GM10248 (cell line): ENCODE results near the gene PLXNA2.

ENCODE experiments used
- CTCF ChIA-PET: fragments of 300-600 bp; sonication (Branson Sonifier 250); formaldehyde crosslinking; extraction: SDS; loops from one replicate; lab custom pipeline; 2021; ENCODE audit warnings: antibody characterized with exemption; lab: Yijun Ruan, JAX
- POLR2A ChIA-PET: fragments of 350-650 bp; sonication (Branson Sonifier 250); formaldehyde crosslinking; extraction: SDS; loops from one replicate; lab custom pipeline; 2020; ENCODE audit warnings: antibody characterized with exemption; lab: Yijun Ruan, JAX
- DNase-seq: peaks from one replicate; pipeline ENCODE4 v3.0.0; 2012; ENCODE audit errors: extremely low spot score
- TF ChIP-seq, protein P1 (sequence below): IDR thresholded peaks from 2 replicates; pipeline ENCODE4 v1.5.1; 2012; ENCODE audit warnings: mild to moderate bottlenecking, low read depth; ENCODE audit errors: extremely low read depth, missing control alignments, control extremely low read depth

PLXNA2 gene

DNA sequence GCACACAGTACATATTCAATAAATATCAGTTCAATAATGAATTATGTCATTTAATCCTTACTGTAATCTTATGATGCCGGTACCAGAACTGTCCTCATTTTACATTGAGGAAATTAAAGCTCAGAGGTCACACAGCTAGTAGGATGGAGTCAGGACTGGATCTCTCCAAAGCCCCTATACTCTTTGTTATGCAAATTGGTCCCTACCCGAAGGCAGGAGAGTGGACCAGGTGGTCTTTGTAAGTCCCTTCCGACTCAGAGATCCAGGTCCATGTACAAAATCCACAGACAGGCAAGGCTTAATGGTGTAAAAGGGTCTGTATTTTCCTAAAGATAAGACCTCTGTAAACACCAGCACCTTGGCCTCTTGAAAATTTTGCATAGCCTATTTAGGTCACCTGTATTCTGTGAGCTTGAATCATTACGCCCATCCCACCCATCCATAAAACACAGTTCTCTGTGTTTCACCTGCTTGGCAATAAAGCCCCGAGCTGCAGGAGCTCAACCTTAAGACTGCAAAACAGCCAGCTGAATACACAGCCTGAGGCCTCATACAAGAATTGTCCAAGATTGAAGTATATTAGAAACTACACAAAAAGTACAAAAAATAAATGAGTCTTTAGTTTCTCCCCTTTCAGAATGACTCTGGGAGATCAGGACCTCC, 41.7 kb downstream of the PLXNA2 start:
- ChIA-PET POLR2A (no interaction called here), CTCF (interaction anchor here (1.0 to 2.6 kb wide), 4 partner anchors 15 to 132 kb away, joined by 3 to 15 read pairs (median 7); partner anchors contain the start of gene PLXNA2)
- TF ChIP-seq, protein P1, sequence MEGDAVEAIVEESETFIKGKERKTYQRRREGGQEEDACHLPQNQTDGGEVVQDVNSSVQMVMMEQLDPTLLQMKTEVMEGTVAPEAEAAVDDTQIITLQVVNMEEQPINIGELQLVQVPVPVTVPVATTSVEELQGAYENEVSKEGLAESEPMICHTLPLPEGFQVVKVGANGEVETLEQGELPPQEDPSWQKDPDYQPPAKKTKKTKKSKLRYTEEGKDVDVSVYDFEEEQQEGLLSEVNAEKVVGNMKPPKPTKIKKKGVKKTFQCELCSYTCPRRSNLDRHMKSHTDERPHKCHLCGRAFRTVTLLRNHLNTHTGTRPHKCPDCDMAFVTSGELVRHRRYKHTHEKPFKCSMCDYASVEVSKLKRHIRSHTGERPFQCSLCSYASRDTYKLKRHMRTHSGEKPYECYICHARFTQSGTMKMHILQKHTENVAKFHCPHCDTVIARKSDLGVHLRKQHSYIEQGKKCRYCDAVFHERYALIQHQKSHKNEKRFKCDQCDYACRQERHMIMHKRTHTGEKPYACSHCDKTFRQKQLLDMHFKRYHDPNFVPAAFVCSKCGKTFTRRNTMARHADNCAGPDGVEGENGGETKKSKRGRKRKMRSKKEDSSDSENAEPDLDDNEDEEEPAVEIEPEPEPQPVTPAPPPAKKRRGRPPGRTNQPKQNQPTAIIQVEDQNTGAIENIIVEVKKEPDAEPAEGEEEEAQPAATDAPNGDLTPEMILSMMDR = no peak
- DNase-seq = no peak

DNA sequence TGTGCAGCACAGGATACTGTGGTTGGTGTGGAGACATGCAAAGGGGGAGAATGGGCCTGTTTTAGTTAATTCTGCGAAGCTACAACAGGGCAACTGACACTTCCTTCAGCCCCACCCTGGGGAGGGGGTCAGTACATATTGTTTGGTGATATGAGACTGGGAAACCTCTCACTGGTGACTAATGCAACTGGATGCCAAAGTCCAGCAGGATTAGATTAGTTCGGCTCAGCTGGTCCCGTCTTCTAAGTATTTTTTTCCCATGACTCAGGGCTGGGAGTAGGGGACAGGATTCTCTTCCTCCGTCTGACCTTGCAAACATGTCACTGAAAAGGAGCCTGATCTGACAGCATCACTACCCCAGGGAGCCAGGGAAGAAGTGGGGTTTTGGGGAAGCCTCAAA, 43.0 kb downstream of the PLXNA2 start:
- TF ChIP-seq, protein P1 = no peak
- POLR2A ChIA-PET = no interaction called here
- DNase-seq = no peak
- CTCF ChIA-PET = interaction anchor here (1.7 kb wide), 1 partner anchor 14 kb away, joined by 6 read pairs; no protein-coding TSS in a partner anchor

DNA sequence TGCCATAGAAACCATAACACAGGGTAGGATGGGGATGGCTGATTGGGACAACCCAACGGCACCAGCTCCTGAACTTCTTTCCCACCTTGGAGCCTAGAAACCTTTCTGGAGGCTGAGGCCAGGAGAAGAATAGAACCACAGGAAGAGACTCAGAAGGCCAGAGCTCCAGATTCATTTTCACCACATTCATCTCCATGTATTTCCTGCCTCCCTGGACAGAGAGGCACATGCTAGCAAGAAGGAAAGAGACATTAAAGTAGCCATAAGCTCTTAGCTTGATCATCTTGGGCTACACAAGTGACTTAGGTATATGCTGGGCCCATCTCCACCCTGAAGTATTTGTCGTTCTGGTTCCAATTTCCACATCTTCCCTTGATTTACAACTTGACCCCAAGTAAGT, 44.1 kb downstream of the PLXNA2 start:
- ChIA-PET POLR2A (no interaction called here), CTCF (interaction anchor here (0.6 to 3.0 kb wide), 5 partner anchors 8 to 38 kb away, joined by 3 to 16 read pairs (median 3); no protein-coding TSS in a partner anchor)
- TF ChIP-seq, protein P1 = no peak
- DNase-seq = no peak

DNA sequence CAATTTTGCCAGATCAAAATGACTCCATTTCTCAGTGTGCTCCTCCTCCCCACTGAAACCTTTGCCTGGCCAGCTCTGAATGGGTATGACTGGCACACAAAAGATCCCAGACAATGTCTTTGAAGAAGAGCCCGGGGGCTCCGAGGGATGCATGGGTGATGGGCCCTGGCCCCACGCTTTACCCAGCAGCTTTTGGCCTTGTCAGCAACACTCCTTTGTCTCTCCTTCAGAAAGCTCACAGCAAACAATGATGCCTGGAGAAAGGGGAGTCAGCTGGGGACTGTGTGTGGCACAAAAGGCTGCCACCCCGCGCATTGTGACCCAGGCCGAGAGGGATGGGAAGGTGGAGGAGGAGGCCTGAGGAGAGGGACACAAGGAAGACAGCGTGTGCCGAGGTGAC, 45.9 kb downstream of the PLXNA2 start:
- TF ChIP-seq, protein P1 = no peak
- CTCF ChIA-PET = interaction anchor here (1.2 to 3.0 kb wide), 3 partner anchors 9 to 67 kb away, joined by 4 to 16 read pairs (median 6); partner anchors contain the start of gene PLXNA2
- DNase-seq = no peak
- POLR2A ChIA-PET = no interaction called here

DNA sequence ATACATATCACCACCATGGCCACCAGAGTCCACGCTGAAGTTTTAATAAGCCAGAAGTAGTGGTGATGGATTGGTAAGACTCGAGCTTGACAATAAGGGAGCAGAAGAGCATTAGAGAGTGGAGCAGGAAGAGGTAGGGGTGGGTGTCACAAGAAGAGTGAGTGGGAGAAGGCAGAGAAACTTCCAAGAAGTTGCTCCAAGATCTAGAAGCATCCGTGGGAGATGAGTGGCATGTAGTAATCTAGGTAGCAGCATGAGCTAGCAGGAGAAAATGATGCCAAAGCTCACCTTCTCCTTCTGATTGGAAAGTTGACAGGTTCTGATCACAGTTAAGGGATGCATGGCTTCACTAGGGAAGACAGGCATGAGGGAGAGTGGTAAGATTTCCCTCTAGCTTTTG, 49.2 kb downstream of the PLXNA2 start:
- ChIA-PET POLR2A (no interaction called here), CTCF (interaction anchor here (1.2 to 2.5 kb wide), 6 partner anchors 10 to 173 kb away, joined by 3 to 19 read pairs (median 4); no protein-coding TSS in a partner anchor)
- TF ChIP-seq, protein P1 = no peak
- DNase-seq = no peak

DNA sequence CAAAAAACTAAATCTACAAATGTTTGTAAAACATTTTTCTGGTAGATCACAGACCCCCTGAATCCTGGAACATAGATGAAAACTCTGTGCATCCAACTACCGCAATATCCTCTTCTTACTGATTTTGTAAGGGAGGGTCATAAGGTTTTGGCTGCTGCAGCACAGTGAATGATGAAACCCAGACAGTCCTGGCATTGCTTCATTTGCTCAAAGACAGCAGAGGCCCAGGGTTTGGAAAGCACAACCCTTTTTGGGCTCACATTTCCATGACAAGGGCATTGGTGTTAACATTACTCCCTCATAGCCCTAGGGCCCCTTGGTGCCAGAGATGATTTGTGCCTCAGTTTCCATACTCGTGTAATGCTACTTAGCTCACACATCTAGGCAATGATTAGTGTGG, 51.2 kb downstream of the PLXNA2 start:
- TF ChIP-seq, protein P1 = no peak
- no peak for DNase-seq
- POLR2A ChIA-PET = interaction anchor here (0.6 kb wide), 1 partner anchor 272 kb away, joined by 4 read pairs; no protein-coding TSS in a partner anchor
- CTCF ChIA-PET = no interaction called here
